PC-9 (cell line): ENCODE data around the gene ATP13A5. TPM values are rescaled to one million over a fixed set of nuclear protein-coding genes. Genes with fewer than 3 reads are reported as not detected.

Experiments used
- BruUV-seq: library from RNA; stranded (reverse); fragments of 400-500 nt; replicated peaks from 2 replicates; lab custom pipeline; 2021; lab: Mats Ljungman, UMichigan
- CTCF ChIA-PET: fragments of 300-600 bp; sonication (Branson Sonifier 250); formaldehyde crosslinking; loops from one replicate; lab custom pipeline; 2022; ENCODE audit warnings: antibody characterized with exemption; lab: Charles Lee
- POLR2A ChIA-PET: fragments of 300-600 bp; sonication (Branson Sonifier 250); formaldehyde crosslinking; loops from one replicate; lab custom pipeline; 2022; ENCODE audit warnings: antibody characterized with exemption; ENCODE audit not compliant: unreplicated experiment; lab: Charles Lee
- DNase-seq, 2 experiments: peaks; one replicate each; pipeline versions ENCODE4 v3.0.0 to v3.0.0-alpha.2; 2015 to 2022; ENCODE audit warnings: mixed read lengths in 1 of 2
- H2AFZ ChIP-seq: fragments of 200-600 bp; sonication (generic); 2 replicates; pipeline ENCODE4 v1.8.1; 2017; ENCODE audit warnings: antibody characterized with exemption
- H3F3A ChIP-seq: fragments of 200-600 bp; sonication (generic); 2 replicates; pipeline ENCODE4 v1.8.1; 2017; ENCODE audit warnings: antibody characterized with exemption, mild to moderate bottlenecking, low read depth; ENCODE audit not compliant: insufficient read depth
- H3K27ac ChIP-seq: fragments of 200-600 bp; sonication (generic); 2 replicates; pipeline ENCODE4 v1.6.1; 2016; ENCODE audit warnings: mixed run types
- H3K27me3 ChIP-seq: fragments of 200-600 bp; sonication (generic); 2 replicates; pipeline ENCODE4 v1.6.1; 2016; ENCODE audit warnings: low read depth, mixed run types; ENCODE audit not compliant: insufficient read depth
- H3K36me3 ChIP-seq: fragments of 200-600 bp; sonication (generic); 2 replicates; pipeline ENCODE4 v1.6.1; 2016; ENCODE audit warnings: low read depth, mixed run types
- H3K4me1 ChIP-seq: fragments of 200-600 bp; sonication (generic); replicated peaks from 2 replicates; pipeline ENCODE4 v1.6.1; 2016; ENCODE audit warnings: mixed run types; ENCODE audit not compliant: insufficient read depth
- H3K4me2 ChIP-seq: fragments of 200-600 bp; sonication (generic); 2 replicates; pipeline ENCODE4 v1.6.1; 2017; ENCODE audit warnings: mixed run types
- H3K4me3 ChIP-seq: fragments of 200-600 bp; sonication (generic); 2 replicates; pipeline ENCODE4 v1.6.1; 2016; ENCODE audit warnings: mixed run types
- H3K79me2 ChIP-seq: fragments of 200-600 bp; sonication (generic); 2 replicates; pipeline ENCODE4 v1.6.1; 2017; ENCODE audit warnings: low read depth, mixed run types
- H3K9me2 ChIP-seq: fragments of 200-600 bp; sonication (generic); 2 replicates; pipeline ENCODE4 v1.8.1; 2017; ENCODE audit warnings: mild to moderate bottlenecking; ENCODE audit not compliant: insufficient read depth
- H3K9me3 ChIP-seq: fragments of 200-600 bp; sonication (generic); 2 replicates; pipeline ENCODE4 v1.8.1; 2016; ENCODE audit warnings: low read depth; ENCODE audit not compliant: insufficient read depth
- H4K20me1 ChIP-seq: fragments of 200-600 bp; sonication (generic); 2 replicates; pipeline ENCODE4 v1.8.1; 2017; ENCODE audit not compliant: insufficient read depth
- CTCF ChIP-seq: fragments of 200-600 bp; sonication (generic); conservative IDR thresholded peaks from 2 replicates; pipeline ENCODE4 v1.6.1; 2017; ENCODE audit warnings: mixed run types, antibody characterized with exemption, mild to moderate bottlenecking, moderate library complexity
- EZH2 ChIP-seq: fragments of 200-600 bp; sonication (generic); IDR thresholded peaks from 2 replicates; pipeline ENCODE4 v1.8.0; 2017; ENCODE audit warnings: antibody characterized with exemption, low read depth
- intact Hi-C: fragments of 100-400 bp; cut with micrococcal nuclease; formaldehyde crosslinking; loops from one replicate; pipeline ENCODE4 v1.10.0; 2022; ENCODE audit not compliant: unreplicated experiment
- total RNA-seq: library from RNA; stranded (reverse); gene quantifications from 2 replicates; pipeline ENCODE4 v1.2.3, GENCODE V29; 2021

The ATP13A5 gene
- total RNA-seq, 1 experiment from 2014 or later, result not detected

- Histone ChIP-seq H3K27me3 (peaks cover 53% of the 10 kb centered on the region), H3K4me1 (no peaks in the 10 kb centered on the region), H3K27ac (no peak overlapping the region), H3K4me2 (no peak overlapping the region), H3K4me3 (no peak overlapping the region), H3K9me2 (no peaks in the 10 kb centered on the region), H2AFZ (no peak overlapping the region), H3K9me3 (no peaks in the 10 kb centered on the region), H3F3A (no peaks in the 10 kb centered on the region), H3K79me2 (no peaks in the 10 kb centered on the region), H4K20me1 (no peaks in the 10 kb centered on the region), H3K36me3 (no peaks in the 10 kb centered on the region)
- BruUV-seq, result no TSS peak
- ChIA-PET POLR2A (interaction anchor here (0.6 kb wide), 1 partner anchor 1053 kb away, joined by 5 read pairs; no protein-coding TSS in a partner anchor), CTCF (no interaction called here)
- TF ChIP-seq CTCF (no peak), EZH2 (no peak)
- intact Hi-C loops, result no loop called here
- no peak for DNase-seq
These were observed 24.1 kb downstream of the ATP13A5 start for GRCh38 chr3:193354423-193354822.

GRCh38 chr3:193350744-193351143 lies 27.8 kb downstream of the ATP13A5 start:
- Histone ChIP-seq H2AFZ (no peak overlapping the region), H3K79me2 (no peaks in the 10 kb centered on the region), H3K4me1 (no peaks in the 10 kb centered on the region), H3K27ac (no peak overlapping the region), H3K27me3 (peaks cover 30% of the 10 kb centered on the region), H3K4me2 (no peak overlapping the region), H4K20me1 (no peaks in the 10 kb centered on the region), H3K4me3 (no peak overlapping the region), H3K36me3 (no peaks in the 10 kb centered on the region), H3F3A (no peaks in the 10 kb centered on the region), H3K9me3 (no peaks in the 10 kb centered on the region), H3K9me2 (no peaks in the 10 kb centered on the region)
- intact Hi-C loops, result no loop called here
- no peak for DNase-seq
- CTCF ChIA-PET, result no interaction called here
- BruUV-seq, result no TSS peak
- POLR2A ChIA-PET, result no interaction called here
- no peak for TF ChIP-seq CTCF
- TF ChIP-seq EZH2, result no peak

- ChIA-PET POLR2A (no interaction called here), CTCF (no interaction called here)
- BruUV-seq, result no TSS peak
- TF ChIP-seq EZH2, result no peak
- TF ChIP-seq CTCF, result no peak
- Histone ChIP-seq H2AFZ (no peak overlapping the region), H3K4me2 (no peak overlapping the region), H3K4me1 (no peaks in the 10 kb centered on the region), H3K36me3 (no peaks in the 10 kb centered on the region), H3K79me2 (no peaks in the 10 kb centered on the region), H3K27ac (no peak overlapping the region), H3K27me3 (peaks cover 19% of the 10 kb centered on the region; the same call in 1 of the 2 replicates), H3F3A (no peaks in the 10 kb centered on the region), H4K20me1 (no peaks in the 10 kb centered on the region), H3K9me2 (no peaks in the 10 kb centered on the region), H3K9me3 (no peaks in the 10 kb centered on the region), H3K4me3 (no peak overlapping the region)
- intact Hi-C loops, result no loop called here
- no peak for DNase-seq
These were observed 29.9 kb downstream of the ATP13A5 start for GRCh38 chr3:193348686-193349085.
